HCT116 (cell line): ENCODE data around the gene WWOX. TPM values are rescaled to one million over a fixed set of nuclear protein-coding genes. Genes with fewer than 3 reads are reported as not detected.

Experiments
- ATAC-seq: fragments of 200-7000 bp; cut with Tn5 transposase; 2 replicates; pipeline ENCODE4 v1.9.1; 2020; ENCODE audit warnings: mild to moderate bottlenecking, moderate library complexity
- BruUV-seq: library from RNA; stranded (reverse); fragments of 400-500 nt; replicated peaks from 2 replicates; lab custom pipeline; 2021; lab: Mats Ljungman, UMichigan
- CTCF ChIA-PET: fragments of 300-600 bp; sonication (Branson Sonifier 250); formaldehyde crosslinking; loops from one replicate; lab custom pipeline; 2021; ENCODE audit warnings: antibody characterized with exemption; lab: Charles Lee
- POLR2A ChIA-PET: fragments of 300-600, 350-600 bp; sonication (Branson Sonifier 250); formaldehyde crosslinking; loops from one replicate; lab custom pipeline; 2021; ENCODE audit warnings: antibody characterized with exemption; lab: Charles Lee
- RAD21 ChIA-PET, 2 experiments: fragments of 300-600 bp; sonication (Branson Sonifier 250); formaldehyde crosslinking; loops; one replicate each; lab custom pipeline; 2023; ENCODE audit warnings: low total read pairs in 2 of 2; ENCODE audit not compliant: uncharacterized antibody in 2 of 2, unreplicated experiment in 2 of 2, low non-redundant PET in 1 of 2; lab: Charles Lee
- DNase-seq: peaks from one replicate; pipeline ENCODE4 v3.0.0-alpha.2; 2010; ENCODE audit warnings: low read depth, low spot score
- H2AFZ ChIP-seq: fragments of 200-600 bp; shearing (Covaris generic), sonication (generic); 2 replicates; pipeline ENCODE4 v1.6.1; 2017; ENCODE audit warnings: low read depth, mixed run types, mixed read lengths, antibody characterized with exemption, low read length; ENCODE audit not compliant: poor library complexity, severe bottlenecking
- H3K27ac ChIP-seq: 2 replicates; pipeline ENCODE4 v1.5.1; 2012; ENCODE audit warnings: low read depth, low read length
- H3K27me3 ChIP-seq: fragments of 200-600 bp; sonication (generic); 2 replicates; pipeline ENCODE4 v1.6.1; 2016; ENCODE audit warnings: mixed run types, low read length, mixed read lengths; ENCODE audit not compliant: insufficient read depth
- H3K36me3 ChIP-seq, 2 experiments: fragments of 200-500 bp in 1 of 2; fragments of 200-600 bp in 1 of 2; sonication (Bioruptor generic) in 1 of 2; sonication (generic) in 1 of 2; 2 replicates each; pipeline versions ENCODE4 v1.5.1 to v1.6.1; 2014 to 2016; ENCODE audit warnings: low read length in 2 of 2, inconsistent platforms in 1 of 2, mixed read lengths in 1 of 2, mixed run types in 1 of 2; ENCODE audit not compliant: insufficient read depth in 2 of 2, control insufficient read depth in 1 of 2
- H3K4me1 ChIP-seq, 2 experiments: fragments of 200-600 bp in 1 of 2; sonication (generic) in 1 of 2; 2 replicates each; pipeline versions ENCODE4 v1.5.1 to v1.6.1; 2012 to 2017; ENCODE audit warnings: low read length in 2 of 2, inconsistent platforms in 1 of 2, mild to moderate bottlenecking in 1 of 2, mixed read lengths in 1 of 2, mixed run types in 1 of 2, moderate library complexity in 1 of 2; ENCODE audit not compliant: insufficient read depth in 2 of 2, control insufficient read depth in 1 of 2
- H3K4me2 ChIP-seq: fragments of 200-600 bp; sonication (generic); 2 replicates; pipeline ENCODE4 v1.6.1; 2017; ENCODE audit warnings: mixed run types, low read length, mixed read lengths
- H3K4me3 ChIP-seq, 2 experiments: fragments of 200-600 bp in 1 of 2; sonication (generic) in 1 of 2; replicated peaks in 1 of 2; 2 replicates each; pipeline ENCODE4 v1.5.1; 2011 to 2016; ENCODE audit warnings: low read length in 2 of 2, control low read depth in 1 of 2, low read depth in 1 of 2, mild to moderate bottlenecking in 1 of 2, mixed read lengths in 1 of 2, mixed run types in 1 of 2
- H3K79me2 ChIP-seq: fragments of 200-600 bp; sonication (generic); 2 replicates; pipeline ENCODE4 v1.6.1; 2017; ENCODE audit warnings: mild to moderate bottlenecking, mixed run types, low read length, moderate library complexity, mixed read lengths; ENCODE audit not compliant: insufficient read depth
- H3K9ac ChIP-seq: fragments of 200-600 bp; sonication (generic); 2 replicates; pipeline ENCODE4 v1.6.1; 2016; ENCODE audit warnings: low read length, mixed read lengths
- H3K9me2 ChIP-seq: fragments of 200-600 bp; sonication (generic), shearing (Covaris generic); 2 replicates; pipeline ENCODE4 v1.6.1; 2017; ENCODE audit warnings: mixed run types, mild to moderate bottlenecking, moderate library complexity; ENCODE audit not compliant: insufficient read depth
- H3K9me3 ChIP-seq, 2 experiments: fragments of 200-500 bp in 1 of 2; fragments of 200-600 bp in 1 of 2; sonication (Bioruptor generic) in 1 of 2; sonication (generic) in 1 of 2; 2 replicates each; pipeline ENCODE4 v1.6.1; 2014 to 2017; ENCODE audit warnings: low read length in 2 of 2, mixed read lengths in 2 of 2, inconsistent platforms in 1 of 2, low read depth in 1 of 2, mild to moderate bottlenecking in 1 of 2, mixed run types in 1 of 2, moderate library complexity in 1 of 2; ENCODE audit not compliant: control insufficient read depth in 1 of 2, insufficient read depth in 1 of 2
- H4K20me1 ChIP-seq: fragments of 200-600 bp; sonication (generic), shearing (Covaris generic); 2 replicates; pipeline ENCODE4 v1.6.1; 2017; ENCODE audit warnings: mixed run types, mild to moderate bottlenecking, moderate library complexity; ENCODE audit not compliant: insufficient read depth
- EZH2 ChIP-seq: fragments of 200-600 bp; sonication (generic); IDR thresholded peaks from 2 replicates; pipeline ENCODE4 v1.6.1; 2017; ENCODE audit warnings: antibody characterized with exemption, mixed run types
- EZH2phosphoT487 ChIP-seq: fragments of 200-600 bp; IDR thresholded peaks from 2 replicates; pipeline ENCODE4 v1.6.1; 2018; ENCODE audit warnings: antibody characterized with exemption, borderline replicate concordance
- POLR2A ChIP-seq: IDR thresholded peaks from 2 replicates; pipeline ENCODE4 v1.7.0; 2011; ENCODE audit warnings: borderline replicate concordance; ENCODE audit not compliant: insufficient read depth, insufficient read length; ENCODE audit errors: extremely low read depth
- RAD21 ChIP-seq: IDR thresholded peaks from 2 replicates; pipeline ENCODE4 v1.6.1; 2012; ENCODE audit warnings: low read depth, mild to moderate bottlenecking
- SP1 ChIP-seq: IDR thresholded peaks from 2 replicates; pipeline ENCODE4 v1.6.1; 2012; ENCODE audit warnings: low read depth
- SRF ChIP-seq: IDR thresholded peaks from 2 replicates; pipeline ENCODE4 v1.6.1; 2012; ENCODE audit warnings: low read depth
- ZFX ChIP-seq: fragments of 450-650 bp; IDR thresholded peaks from 2 replicates; pipeline ENCODE4 v1.6.1; 2017
- intact Hi-C: fragments of 100-400 bp; cut with micrococcal nuclease; formaldehyde crosslinking; loops from 2 replicates; pipeline ENCODE4 v1.10.0; 2022
- total RNA-seq: library from RNA; stranded (reverse); gene quantifications from one replicate; pipeline ENCODE4 v1.2.1, GENCODE V29; 2021; ENCODE audit not compliant: unreplicated experiment
- TF ChIP-seq, protein P1 (sequence below): IDR thresholded peaks from 2 replicates; pipeline ENCODE4 v1.6.1; 2012
- TF ChIP-seq, protein P2 (sequence below): IDR thresholded peaks from 2 replicates; pipeline ENCODE4 v1.6.1; 2012
- TF ChIP-seq, protein P3 (sequence below), 3 experiments: fragments of 200-600 bp in 1 of 3; sonication (generic) in 1 of 3; IDR thresholded peaks in 2 of 3; conservative IDR thresholded peaks in 1 of 3; 2 replicates each; pipeline ENCODE4 v1.5.1; 2012 to 2017; ENCODE audit warnings: low read depth in 2 of 3, low read length in 2 of 3, antibody characterized with exemption in 1 of 3, borderline replicate concordance in 1 of 3, control low read depth in 1 of 3, mild to moderate bottlenecking in 1 of 3, mixed read lengths in 1 of 3, mixed run types in 1 of 3, moderate library complexity in 1 of 3; ENCODE audit not compliant: insufficient read depth in 1 of 3

Gene WWOX
- total RNA-seq, 1 experiment from 2014 or later: 13.7 TPM

DNA sequence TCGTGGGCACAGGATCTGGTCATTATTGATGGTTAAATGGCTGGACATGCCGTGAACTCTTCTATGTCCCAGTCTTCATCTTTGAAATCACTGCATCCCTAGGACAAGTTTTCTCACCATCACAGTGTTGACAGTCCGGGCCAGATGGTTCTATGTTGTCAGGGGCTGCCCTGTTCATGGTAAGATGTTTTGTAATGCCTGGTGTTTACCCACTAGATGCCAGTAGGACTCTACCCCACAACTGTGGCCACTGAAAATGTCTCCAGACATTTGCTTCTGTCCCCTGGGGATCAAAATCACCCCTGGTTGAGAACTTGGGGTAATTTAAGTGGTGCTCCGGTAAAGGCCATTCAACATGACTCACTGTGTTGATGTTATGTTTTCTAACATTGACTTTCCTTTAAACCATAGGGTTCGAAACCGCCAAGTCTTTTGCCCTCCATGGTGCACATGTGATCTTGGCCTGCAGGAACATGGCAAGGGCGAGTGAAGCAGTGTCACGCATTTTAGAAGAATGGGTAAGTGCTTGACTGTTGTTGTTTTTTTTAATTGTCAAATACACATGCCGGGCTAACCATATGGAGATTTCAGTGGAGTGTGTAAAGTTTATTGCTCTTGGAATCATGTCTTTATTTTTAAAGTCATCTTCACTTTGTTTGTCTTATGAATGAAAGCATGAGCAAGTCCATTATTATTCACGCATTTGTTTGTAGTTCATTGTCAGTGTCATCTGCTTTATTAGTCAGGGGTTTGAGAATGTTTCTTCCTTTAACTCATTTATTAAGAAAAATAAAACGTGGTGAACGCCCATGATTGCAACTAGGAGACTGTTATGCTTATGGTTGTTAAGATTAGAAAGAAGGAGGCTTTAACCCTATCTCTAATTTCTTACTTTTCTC, 64.6 kb downstream of the WWOX start:
- no peak overlapping the region for H2AFZ ChIP-seq
- DNase-seq (no peak), ATAC-seq (no peak)
- no peaks in the 10 kb centered on the region for H3K79me2 ChIP-seq
- ChIA-PET POLR2A (no interaction called here), RAD21 (no interaction called here), CTCF (no interaction called here)
- H4K20me1 ChIP-seq: no peaks in the 10 kb centered on the region
- no peaks in the 10 kb centered on the region for H3K27me3 ChIP-seq
- H3K9ac ChIP-seq: no peak overlapping the region
- intact Hi-C loops: no loop called here
- H3K4me3 ChIP-seq: no peak overlapping the region
- no peak overlapping the region for H3K27ac ChIP-seq
- no peaks in the 10 kb centered on the region for H3K36me3 ChIP-seq
- TF ChIP-seq, protein P1, sequence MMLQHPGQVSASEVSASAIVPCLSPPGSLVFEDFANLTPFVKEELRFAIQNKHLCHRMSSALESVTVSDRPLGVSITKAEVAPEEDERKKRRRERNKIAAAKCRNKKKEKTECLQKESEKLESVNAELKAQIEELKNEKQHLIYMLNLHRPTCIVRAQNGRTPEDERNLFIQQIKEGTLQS: no peak
- TF ChIP-seq ZFX (no peak), SP1 (no peak), SRF (no peak), EZH2phosphoT487 (no peak), RAD21 (no peak), POLR2A (no peak), EZH2 (no peak)
- TF ChIP-seq, protein P2, sequence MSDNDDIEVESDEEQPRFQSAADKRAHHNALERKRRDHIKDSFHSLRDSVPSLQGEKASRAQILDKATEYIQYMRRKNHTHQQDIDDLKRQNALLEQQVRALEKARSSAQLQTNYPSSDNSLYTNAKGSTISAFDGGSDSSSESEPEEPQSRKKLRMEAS: no peak
- TF ChIP-seq, protein P3, sequence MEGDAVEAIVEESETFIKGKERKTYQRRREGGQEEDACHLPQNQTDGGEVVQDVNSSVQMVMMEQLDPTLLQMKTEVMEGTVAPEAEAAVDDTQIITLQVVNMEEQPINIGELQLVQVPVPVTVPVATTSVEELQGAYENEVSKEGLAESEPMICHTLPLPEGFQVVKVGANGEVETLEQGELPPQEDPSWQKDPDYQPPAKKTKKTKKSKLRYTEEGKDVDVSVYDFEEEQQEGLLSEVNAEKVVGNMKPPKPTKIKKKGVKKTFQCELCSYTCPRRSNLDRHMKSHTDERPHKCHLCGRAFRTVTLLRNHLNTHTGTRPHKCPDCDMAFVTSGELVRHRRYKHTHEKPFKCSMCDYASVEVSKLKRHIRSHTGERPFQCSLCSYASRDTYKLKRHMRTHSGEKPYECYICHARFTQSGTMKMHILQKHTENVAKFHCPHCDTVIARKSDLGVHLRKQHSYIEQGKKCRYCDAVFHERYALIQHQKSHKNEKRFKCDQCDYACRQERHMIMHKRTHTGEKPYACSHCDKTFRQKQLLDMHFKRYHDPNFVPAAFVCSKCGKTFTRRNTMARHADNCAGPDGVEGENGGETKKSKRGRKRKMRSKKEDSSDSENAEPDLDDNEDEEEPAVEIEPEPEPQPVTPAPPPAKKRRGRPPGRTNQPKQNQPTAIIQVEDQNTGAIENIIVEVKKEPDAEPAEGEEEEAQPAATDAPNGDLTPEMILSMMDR (IDR thresholded peaks at IDR 0.05 in 2 of 3, conservative IDR thresholded peaks at IDR 0.05 in 1 of 3; ENCODE audit: borderline replicate concordance in 1 of 3, insufficient read depth in 1 of 3, low read depth in 2 of 3, low read length in 2 of 3): no peak
- H3K4me1 ChIP-seq: no peaks in the 10 kb centered on the region
- no peaks in the 10 kb centered on the region for H3K9me2 ChIP-seq
- BruUV-seq: no TSS peak
- no peaks in the 10 kb centered on the region; a peak in 2 of 4 replicates for H3K9me3 ChIP-seq
- H3K4me2 ChIP-seq: no peak overlapping the region
